Measurements from ENCODE around the gene ANKH.
"Not testable (repeated sequence)": the region's sequence is repeated elsewhere in the genome, so short reads cannot be mapped to it uniquely, and the experiment has no call there.

ANKH gene

DNA sequence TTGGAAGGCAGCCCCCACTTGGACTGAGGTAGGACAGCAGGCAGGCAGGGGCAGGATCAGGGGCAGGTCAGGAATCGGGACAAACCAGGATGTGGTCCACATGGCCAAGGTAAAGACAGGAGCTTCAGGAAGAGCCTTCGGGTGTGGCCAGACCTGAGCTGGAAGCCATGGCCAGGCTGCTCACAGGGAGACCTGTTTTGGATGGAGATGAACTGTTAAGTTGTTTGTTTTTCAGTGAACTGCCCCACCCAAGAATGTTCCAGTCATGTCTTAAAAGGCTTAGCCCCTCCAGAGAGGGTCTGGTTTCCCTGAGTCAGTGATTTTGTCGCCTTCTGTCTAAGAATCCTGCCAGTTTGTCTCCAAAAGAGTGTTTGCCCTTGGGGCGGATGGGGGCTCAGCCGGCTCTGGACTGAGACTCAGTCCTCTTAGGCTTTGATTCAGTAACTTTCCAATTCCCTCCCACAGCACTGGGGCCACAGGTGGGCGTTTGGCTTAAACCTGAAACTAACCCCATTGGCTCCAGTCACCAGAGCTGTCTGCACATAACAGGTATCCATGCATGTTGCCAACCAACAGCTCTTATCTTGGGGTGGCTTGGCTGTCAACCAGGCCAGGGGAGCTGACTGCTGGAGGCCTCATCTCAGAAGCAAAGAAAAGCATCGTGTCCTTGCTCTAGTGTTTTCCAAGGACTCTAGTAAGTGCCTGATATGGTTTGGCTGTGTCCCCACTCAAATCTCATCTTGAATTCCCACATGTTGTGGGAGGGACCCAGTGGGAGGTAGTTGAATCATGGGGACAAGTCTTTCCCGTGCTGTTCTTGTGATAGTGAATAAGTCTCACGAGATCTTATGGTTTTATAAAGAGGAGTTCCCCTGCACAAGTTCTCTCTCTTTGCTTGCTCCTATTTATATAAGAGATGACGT, 11.3 kb upstream of the ANKH start:
- DNase-seq (ENCODE audit: low spot score) = no peak

DNA sequence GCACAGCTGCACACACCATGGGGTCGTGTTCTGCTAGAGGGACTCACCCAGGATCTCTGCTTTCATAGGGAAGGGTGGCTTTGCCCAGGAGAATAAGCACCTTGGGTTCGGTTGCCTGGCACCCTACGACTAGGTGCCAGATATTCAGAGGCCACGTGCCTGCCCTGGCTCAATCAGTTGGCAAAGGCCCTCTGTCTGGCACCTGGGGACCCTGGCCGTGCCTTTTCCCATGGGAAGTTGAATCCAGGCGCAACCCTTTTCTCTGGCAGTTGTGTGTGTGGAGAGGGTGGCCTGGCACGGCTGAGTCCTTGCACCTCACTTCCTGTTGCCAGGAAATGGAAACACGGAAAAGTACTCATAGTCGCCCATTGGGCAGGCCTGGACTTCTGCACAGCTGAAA, 10.2 kb upstream of the ANKH start:
- DNase-seq (ENCODE audit: low spot score) = no peak

DNA sequence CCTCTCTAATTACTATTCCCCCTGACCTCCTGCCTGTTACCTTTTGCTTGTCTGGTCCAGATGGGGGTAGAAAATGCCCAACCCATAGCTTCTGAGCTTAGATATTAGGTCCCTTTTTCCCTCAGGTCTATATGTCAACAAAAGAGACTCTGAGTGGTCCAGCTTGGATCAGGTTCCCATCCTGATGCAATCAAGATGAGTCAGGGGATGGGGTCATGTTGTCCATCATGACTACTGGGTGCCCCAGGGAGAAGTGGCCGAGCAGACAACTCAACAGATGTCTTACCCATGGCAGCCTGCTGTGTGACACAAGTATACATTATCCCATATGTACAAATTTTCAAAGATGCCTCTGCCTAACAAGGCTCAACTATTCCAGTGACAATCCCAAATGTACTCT, 9.1 kb upstream of the ANKH start:
- DNase-seq (ENCODE audit: low spot score) = no peak

DNA sequence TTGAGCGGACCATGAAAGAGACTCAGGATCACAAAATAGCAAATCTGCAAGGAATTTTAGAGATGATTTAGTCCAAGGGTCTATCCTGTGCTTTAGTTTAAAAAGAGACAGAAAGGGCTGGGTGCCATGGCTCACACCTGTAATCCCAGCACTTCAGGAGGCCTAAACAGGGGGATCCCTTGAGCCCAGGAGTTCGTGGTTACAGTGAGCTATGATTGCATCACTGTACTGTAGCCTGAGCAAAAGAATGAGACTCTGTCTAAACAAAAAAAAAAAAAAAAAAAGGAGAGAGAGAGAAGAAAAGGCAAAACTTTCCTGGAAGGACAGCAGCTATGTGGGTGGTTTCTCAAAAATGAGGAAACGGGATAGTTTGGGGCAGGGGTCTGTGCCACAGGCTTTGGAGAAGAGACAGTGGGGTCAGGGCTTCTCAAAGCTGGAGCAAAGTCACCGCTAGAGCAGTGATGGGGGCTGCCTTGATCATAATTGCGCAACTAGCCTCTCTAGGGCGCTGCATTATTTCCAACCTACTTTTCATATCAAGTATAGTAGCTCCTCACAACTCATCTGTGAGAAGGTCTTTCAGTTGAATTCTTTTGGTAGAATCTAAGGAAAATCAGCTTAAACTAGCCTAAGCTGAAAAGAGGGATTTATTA, 8.5 kb upstream of the ANKH start:
- no peak for DNase-seq (ENCODE audit: low spot score)

DNA sequence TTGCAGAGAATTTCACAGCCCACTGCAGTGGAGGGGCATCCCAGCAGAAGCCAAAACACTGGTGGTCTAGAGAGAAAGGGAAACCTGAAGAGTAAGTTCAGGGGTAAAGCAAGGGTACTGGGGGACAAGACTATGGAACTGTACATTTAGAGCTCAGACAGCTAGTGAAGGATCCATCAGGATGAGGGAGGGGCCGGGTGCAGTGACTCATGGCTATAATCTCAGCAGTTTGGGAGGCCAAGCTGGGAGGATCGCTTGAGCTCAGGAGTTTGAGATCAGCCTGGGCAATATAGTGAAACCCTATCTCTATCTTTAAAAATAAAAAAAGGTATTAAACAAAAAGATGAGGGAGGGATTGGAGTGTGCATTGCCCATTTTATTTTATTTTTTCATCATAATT, 7.8 kb upstream of the ANKH start:
- no peak for DNase-seq (ENCODE audit: low spot score)

DNA sequence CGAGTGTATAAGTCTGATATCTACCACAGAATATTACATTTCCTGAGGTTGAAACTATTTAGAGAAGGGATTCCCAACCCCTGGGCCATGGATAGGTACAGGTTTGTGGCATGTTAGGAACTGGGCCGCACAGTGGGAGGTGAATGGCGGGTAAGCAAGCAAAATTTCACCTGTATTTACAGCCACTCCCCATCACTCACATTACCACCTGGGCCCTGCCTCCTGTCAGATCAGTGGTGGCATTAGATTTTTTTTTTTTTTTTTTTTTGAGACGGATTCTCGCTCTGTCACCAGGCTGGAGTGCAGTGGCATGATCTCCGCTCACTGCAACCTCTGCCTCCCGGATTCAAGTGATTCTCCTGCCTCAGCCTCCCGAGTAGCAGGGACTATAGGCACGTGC, 6.6 kb upstream of the ANKH start:
- DNase-seq (ENCODE audit: low spot score) = not testable (repeated sequence)

DNA sequence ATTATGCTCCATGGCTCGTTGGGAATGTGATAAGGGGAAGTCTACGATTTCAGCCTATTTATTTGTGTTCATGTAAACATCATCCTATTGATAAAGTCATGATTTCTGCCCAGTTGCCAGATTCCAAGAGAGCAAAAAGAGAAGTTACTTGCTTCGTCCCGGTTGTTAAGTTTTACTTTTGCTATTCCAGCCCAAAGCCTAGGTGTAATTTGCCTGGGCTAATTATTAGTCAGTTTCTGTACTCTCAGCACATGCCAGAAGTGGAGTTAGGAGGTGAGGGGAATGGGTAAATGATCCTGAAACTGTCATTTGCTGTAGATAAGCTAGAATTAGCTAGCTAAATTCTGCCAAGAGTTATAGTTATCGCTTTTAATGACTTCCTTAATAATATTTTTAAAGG, 4.5 kb upstream of the ANKH start:
- no peak for DNase-seq (ENCODE audit: low spot score)

DNA sequence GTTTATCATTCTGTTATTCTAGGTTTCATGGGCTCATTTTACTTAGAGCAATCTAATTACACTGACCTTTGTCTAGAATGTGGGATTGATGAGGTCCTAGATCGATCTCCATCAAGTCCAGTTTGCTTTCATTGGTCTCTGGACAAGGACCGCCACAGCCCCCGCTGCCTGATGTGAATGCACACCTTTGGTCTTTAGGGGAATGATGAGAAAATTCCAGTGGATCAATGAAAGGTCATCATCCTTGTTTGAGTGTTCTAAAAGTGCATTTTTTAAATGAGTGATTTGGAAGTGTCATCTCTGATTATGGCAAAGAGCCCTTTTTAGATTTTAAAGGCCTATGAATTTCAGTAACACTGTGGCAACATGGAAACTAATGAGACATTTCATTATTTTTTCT, 2.2 kb upstream of the ANKH start:
- DNase-seq (ENCODE audit: low spot score) = no peak

DNA sequence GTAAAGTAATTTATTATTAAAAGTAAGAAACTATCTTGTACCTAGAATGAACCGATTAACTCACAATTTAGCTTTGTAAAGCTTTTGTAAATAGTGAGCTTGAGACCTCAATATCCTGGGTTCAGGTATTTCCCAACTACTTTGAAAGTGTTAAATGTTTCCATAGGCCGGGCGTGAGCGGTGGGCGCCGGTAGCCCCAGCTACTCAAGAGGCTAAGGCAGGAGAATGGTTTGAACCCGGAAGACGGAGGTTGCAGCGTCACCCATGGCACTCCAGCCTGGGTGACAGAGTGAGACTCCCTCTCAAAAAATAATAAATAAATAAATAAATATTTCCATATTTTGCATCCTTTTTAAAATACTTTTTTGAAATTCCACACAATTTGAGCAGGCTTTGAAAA, 1.5 kb upstream of the ANKH start:
- DNase-seq (ENCODE audit: low spot score) = no peak

DNA sequence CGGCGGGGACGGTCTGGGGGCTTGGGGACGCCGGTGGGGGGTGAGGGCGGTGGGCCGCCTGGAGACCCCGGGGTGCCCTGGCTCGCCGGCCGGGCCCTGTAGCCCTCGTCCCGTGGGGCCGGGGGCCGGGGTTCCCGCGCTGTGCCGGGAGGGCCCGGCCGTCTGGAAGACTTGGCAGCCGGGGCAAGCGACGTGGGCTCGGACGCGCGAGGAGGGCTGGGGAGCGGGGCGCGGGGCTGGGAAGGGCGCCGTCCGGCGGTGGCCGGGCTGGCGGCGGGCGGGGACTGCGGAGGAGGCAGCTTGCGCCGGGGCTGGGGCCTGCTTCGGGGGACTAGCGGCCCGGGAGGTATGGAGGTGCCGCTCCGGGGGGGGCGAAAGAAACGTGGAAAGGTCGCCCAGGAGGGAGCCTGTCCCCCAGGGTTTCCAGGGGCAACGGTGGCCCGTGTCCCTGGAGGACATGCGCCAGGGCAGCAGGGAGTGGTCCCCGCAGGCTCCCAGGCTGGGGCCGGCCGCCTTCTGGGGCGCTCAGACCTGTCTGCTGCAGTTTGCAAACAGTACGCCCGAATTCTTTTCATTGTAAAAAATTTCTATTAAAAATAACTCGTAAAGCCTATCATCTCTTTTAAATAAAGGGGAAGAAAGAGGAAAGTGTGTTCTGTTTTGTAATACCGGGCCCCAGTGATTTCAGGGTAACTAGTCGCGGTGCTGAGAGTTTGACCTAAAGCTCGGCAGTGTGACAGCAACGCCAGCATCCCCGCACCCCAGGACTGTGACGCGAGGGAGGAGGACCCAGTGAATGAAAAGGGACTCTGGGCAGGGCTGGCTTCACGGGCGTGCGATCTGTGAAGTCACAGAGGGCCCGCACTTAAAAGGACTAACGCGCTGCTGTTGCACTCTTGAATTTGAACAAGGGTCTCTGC, 752 bp upstream of the ANKH start:
- DNase-seq (ENCODE audit: low spot score) = no peak

DNA sequence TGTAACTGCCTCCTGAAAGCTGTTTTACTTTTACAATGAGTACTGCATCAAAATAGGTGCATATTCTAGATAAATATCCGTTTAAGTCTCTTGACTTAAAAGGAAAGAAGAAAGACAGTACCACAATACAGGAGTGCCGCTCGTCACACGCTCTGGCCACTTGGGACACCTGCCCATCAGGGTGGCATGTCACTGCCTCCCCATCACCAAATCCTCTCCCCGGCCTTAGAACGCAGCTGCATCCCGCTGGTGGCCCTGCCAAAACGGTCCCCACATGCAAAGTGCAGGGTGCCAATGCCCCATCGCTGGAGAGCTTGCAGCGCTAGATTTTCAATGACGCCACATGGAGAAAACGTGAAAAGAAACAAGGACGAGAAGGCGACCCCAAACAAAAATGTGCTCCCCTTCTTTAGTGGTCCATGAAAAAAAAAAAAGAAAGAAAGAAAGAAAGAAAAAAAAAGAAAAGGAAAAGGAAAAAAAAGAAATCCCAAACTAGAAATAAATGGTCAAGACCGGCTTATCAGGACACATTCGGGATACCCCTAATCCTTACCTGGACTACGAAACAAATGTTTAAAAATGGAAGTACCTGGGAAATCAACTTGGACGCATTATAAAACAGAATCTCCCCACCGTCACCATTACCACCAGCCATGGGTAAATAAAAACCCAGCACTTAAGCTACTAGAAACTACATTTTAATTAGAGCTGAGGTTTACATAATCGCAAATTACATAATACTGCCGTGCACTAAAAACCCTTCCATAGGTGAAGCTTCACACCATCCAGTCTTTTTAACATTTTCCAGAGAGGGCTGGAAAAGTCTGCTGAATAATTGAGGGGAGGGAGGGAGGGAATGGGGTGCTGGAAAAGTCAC, 1.0 kb downstream of the ANKH start:
- no peak for DNase-seq (ENCODE audit: low spot score)

DNA sequence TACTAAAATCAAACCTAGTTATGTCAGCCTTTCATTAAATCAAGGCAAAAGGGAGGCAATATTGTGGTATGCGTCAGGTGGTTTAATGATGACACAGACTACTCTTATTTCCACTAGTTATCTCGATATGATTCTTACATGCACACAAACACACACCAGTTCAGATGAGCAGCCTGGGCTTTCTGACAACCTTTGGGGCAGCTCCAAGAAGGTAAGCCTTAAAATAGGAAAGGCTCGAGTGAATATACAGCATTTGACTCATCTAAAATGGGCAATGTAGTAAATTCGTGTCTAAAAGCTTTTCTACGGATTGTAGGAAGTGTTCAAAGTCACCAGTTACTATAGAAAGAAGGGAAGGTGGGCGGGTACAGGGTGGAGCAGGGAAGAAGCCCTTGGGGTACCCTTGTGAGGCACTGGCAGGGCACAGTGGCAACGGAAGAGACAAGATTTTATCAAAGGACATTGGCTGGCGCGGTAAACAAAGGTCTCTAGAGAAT, 1.9 kb downstream of the ANKH start:
- DNase-seq (ENCODE audit: low spot score) = no peak

DNA sequence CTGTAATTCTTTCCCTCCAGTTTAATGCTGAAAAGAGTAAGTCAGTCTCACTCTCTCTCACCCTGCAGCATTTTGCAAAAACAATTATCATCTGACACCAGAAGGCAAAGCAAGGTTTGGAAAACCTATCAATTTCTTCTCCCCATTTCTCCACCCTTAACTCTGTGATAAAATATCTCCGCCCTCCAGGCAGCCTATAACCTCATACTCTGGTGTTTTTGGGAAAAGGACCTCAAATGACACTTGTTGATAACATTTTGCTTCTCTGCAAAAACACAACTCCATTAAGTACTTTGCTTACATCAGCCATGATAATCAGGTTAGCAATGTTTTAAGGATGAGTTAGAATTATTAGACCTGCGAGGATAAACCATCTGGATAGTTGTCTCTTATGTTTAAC, 2.3 kb downstream of the ANKH start:
- no peak for DNase-seq (ENCODE audit: low spot score)

DNA sequence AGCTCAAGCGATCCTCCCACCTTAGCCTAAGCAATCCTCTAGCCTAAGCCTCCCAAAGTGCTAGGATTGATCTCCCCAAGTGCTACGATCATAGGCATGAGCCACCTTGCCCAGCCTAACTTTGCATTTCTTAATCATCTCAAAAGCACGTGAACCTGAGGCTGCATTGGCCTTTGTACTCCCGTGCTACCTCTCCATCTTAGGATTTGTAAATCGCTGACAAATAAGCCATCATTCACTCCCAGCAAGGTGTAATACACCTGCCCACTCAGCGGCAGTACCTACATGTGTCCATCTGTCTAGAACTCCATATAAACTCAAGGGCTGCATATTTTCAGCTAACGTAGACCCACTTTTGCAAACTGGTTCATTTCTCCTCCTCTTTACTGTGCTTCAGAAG, 2.8 kb downstream of the ANKH start:
- no peak for DNase-seq (ENCODE audit: low spot score)

DNA sequence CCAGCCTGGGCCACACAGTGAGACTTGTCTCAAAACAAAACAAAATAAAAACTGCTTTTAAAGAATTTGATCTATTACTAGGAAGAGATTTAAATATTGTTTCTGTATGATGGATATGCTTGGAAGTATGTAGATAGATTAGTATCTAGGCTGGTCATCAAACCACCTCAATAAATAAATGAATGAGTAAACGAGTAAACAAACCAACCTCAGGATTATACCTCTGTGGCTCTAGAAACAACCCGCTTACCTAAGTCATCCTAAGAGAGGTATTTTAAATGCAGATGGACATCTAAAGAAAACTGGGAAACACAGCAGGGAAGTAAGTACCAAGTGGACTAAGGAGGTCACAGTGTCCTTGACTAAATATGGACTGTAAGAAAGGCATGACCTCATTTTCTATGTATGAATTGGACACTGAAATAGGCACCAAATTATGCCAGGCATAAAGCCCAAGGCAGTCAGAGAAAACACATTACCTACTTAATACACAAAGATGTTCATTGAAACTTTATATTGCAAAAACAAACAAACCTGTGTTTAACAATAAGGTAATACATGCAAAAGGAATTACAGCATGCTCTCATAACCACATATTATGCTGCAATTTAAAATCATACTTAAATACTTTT, 7.3 kb downstream of the ANKH start:
- DNase-seq (ENCODE audit: low spot score) = no peak

DNA sequence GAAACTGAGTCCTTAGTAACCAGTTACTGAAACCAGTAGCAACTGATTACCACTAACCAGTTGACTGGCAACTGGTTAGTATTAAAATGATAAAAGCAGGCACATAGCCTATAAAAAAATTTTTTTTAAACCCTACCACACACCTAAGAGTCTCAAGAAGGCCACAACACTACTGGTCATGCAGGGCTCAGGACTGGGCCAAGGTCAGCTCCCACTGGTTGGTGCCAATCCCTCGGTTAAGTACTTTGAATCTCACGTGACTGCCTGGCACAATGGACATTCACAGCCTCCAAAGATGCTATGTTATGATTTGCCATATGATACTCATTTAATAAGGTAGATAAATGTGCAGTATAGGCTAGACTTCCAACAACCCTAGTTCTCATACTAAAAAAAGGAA, 8.5 kb downstream of the ANKH start:
- no peak for DNase-seq (ENCODE audit: low spot score)

DNA sequence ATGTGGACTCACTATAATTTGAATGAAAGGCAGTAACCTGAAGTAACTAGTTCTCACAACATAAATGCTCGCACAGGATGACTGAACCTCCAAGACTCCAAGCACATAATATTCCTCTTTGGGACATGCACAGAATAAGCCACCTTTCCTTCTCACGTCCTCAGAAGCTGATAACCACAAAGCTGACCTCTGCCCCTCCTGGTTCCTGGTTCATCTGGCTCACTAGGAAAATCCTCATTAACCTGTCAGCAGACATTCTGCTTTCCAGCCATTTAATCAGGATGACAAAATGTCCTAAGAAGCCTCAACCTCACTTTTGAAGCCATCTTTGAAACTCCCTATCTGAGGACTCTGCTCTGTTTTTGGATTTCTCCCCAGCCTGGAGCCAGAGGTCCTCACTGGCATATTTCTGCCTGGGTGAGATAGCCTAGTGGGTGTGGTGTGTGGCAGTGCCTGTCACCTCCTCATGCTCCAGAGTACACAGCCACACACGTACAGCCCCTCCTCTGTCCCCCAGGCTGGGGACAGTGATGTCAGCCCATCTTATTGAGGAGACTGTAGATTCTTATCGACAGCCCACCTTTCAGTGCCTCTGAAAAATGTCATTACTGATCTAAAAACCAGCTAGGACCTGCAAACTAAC, 10.3 kb downstream of the ANKH start:
- DNase-seq (ENCODE audit: low spot score) = no peak

DNA sequence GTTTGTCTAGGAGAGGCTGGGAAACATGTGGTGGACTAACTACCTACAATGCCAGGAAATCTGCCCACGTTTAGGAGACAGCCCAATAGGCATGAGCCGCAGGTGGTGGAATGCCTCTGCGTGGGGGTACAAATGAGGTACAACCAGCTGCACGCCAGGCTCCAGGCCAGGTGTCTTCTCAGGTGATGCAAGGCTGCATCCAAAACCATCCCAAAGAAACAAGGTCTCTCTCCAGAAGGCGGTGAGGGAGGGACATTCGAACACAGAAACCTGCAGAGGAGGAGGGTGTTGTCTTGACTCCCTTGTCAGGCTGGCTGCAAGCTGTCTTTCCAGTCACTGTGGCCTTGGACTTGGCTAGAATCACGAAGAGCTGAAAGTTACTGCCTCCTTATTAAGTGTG, 11.6 kb downstream of the ANKH start:
- DNase-seq (ENCODE audit: low spot score) = no peak

DNA sequence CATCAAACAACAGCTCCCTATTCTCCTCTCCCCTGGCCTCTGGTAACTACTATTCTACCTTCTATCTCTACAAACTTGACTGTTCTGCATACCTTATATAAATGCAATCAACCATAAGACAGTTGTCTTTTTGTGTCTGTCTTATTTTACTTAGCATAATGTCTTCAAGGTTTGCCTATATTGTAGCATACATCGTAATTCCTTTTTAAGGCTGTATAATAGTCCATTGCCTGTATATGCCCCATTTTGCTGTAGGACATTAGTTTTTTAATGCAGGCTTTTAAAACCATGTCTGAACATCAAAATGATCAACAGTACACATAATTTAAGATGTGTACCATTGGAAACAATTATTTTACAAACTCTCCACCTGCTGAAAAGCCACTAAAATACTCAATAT, 12.4 kb downstream of the ANKH start:
- no peak for DNase-seq (ENCODE audit: low spot score)

DNA sequence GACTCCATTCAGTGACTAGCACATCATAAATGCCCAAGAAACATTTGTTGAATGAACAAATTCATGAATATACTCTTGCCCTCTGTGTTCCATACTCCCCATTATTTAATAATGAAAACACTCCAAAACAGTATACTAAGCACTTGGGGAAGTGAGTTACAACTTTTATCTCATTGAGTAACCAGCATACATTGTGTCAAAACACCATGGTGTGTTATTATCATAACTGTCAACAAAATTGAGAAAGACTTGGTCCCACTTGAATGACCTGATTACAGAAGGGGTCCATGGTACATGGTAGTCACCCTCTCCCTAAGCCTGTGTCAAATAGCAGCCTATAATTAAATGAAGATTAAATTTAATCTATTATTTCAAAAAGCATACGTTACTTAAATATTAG, 16.2 kb downstream of the ANKH start:
- DNase-seq (ENCODE audit: low spot score) = no peak

DNA sequence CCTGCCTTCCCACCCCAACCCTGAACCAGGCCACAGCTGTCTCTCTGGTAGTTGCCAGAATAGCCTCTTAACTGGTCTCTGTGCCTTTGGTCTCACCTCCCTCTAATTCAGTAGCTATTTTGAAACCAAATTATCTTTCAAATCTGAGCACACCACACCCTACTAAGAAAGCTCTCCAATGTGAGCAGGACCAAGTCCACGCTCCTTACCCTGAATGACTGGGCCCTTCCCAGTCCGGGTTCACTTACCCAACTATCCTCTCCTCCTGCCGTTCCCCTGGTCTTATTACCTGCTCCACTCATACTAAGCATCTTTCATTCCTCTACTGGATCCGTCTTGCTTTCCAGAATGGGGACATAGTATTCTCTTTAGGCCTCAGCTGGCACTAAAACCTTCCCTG, 16.8 kb downstream of the ANKH start:
- DNase-seq (ENCODE audit: low spot score) = no peak

All from HuH-7 (cell line).